Endothelial cell of umbilical vein (primary cell): Measurements from ENCODE around the gene DSCAML1. TPM values are rescaled to one million over a fixed set of nuclear protein-coding genes. Genes with fewer than 3 reads are reported as not detected.

Experiments
- BruUV-seq: library from RNA; stranded (reverse); fragments of 400-500 nt; replicated peaks from 2 replicates; lab custom pipeline; 2021; lab: Mats Ljungman, UMichigan
- CTCF ChIA-PET: fragments of 300-600, 350-600 bp; sonication (Branson Sonifier 250); formaldehyde crosslinking; loops from one replicate; lab custom pipeline; 2021; ENCODE audit warnings: antibody characterized with exemption, inconsistent platforms; lab: Charles Lee
- POLR2A ChIA-PET: fragments of 300-600, 350-600 bp; sonication (Branson Sonifier 250); formaldehyde crosslinking; loops from one replicate; lab custom pipeline; 2021; ENCODE audit warnings: antibody characterized with exemption, inconsistent platforms; lab: Charles Lee
- DNase-seq: peaks from one replicate; pipeline ENCODE4 v3.0.0-alpha.2; 2011; ENCODE audit warnings: low read depth, low spot score
- FAIRE-seq: peaks from 2 replicates; lab custom pipeline; 2011; peaks lifted over from hg19 to GRCh38; lab: Jason Lieb, UNC
- H2AFZ ChIP-seq: 2 replicates; pipeline ENCODE4 v1.6.0; 2012; ENCODE audit warnings: low read depth, low read length, control low read depth, inconsistent platforms
- H3K27ac ChIP-seq: 2 replicates; pipeline ENCODE4 v1.5.1; 2011; ENCODE audit warnings: low read depth, mild to moderate bottlenecking, control low read depth, low read length, moderate library complexity; ENCODE audit not compliant: insufficient read depth
- H3K27me3 ChIP-seq, 2 experiments: 2 replicates each; pipeline versions ENCODE4 v1.6.0 to v1.6.1; 2011; ENCODE audit warnings: low read length in 2 of 2, mixed read lengths in 1 of 2; ENCODE audit not compliant: control insufficient read depth in 2 of 2, insufficient read depth in 2 of 2
- H3K36me3 ChIP-seq, 2 experiments: 2 replicates in 1 of 2; 3 replicates in 1 of 2; pipeline ENCODE4 v1.5.1; 2011; ENCODE audit warnings: low read length in 2 of 2, mild to moderate bottlenecking in 1 of 2, moderate library complexity in 1 of 2; ENCODE audit not compliant: control insufficient read depth in 2 of 2, insufficient read depth in 2 of 2; ENCODE audit errors: extremely low read depth in 1 of 2
- H3K4me1 ChIP-seq: 3 replicates; pipeline ENCODE4 v1.5.1; 2011; ENCODE audit warnings: mild to moderate bottlenecking, low read length; ENCODE audit not compliant: control insufficient read depth, insufficient read depth; ENCODE audit errors: extremely low read depth
- H3K4me2 ChIP-seq: 2 replicates; pipeline ENCODE4 v1.6.1; 2011; ENCODE audit warnings: low read length, control low read depth, mixed read lengths; ENCODE audit not compliant: insufficient read depth
- H3K4me3 ChIP-seq, 3 experiments: fragments of 200-600 bp in 1 of 3; sonication (generic), shearing (Covaris generic) in 1 of 3; replicated peaks in 1 of 3; 2 replicates each; pipeline ENCODE4 v1.5.1; 2011 to 2016; ENCODE audit warnings: control low read depth in 3 of 3, low read length in 3 of 3, mild to moderate bottlenecking in 2 of 3, inconsistent platforms in 1 of 3, low read depth in 1 of 3, moderate library complexity in 1 of 3; ENCODE audit not compliant: insufficient read depth in 1 of 3
- H3K79me2 ChIP-seq: 2 replicates; pipeline ENCODE4 v1.6.0; 2012; ENCODE audit warnings: low read length, inconsistent platforms; ENCODE audit not compliant: control insufficient read depth, insufficient read depth
- H3K9ac ChIP-seq: replicated peaks from 2 replicates; pipeline ENCODE3; 2011; ENCODE audit warnings: low read length, control low read depth; ENCODE audit not compliant: insufficient read depth; ENCODE audit errors: extremely low read depth
- H3K9me1 ChIP-seq: replicated peaks from 3 replicates; pipeline ENCODE4 v1.6.0; 2011; ENCODE audit warnings: mild to moderate bottlenecking, low read length; ENCODE audit not compliant: control insufficient read depth, insufficient read depth; ENCODE audit errors: extremely low read depth
- H3K9me3 ChIP-seq: replicated peaks from 2 replicates; pipeline ENCODE4 v1.5.1; 2012; ENCODE audit warnings: low read length, inconsistent platforms; ENCODE audit not compliant: control insufficient read depth, insufficient read depth
- H4K20me1 ChIP-seq: replicated peaks from 2 replicates; pipeline ENCODE3; 2011; ENCODE audit warnings: mild to moderate bottlenecking, low read length; ENCODE audit not compliant: control insufficient read depth, insufficient read depth; ENCODE audit errors: extremely low read depth
- EZH2 ChIP-seq: IDR thresholded peaks from 2 replicates; pipeline ENCODE4 v1.6.1; 2012; ENCODE audit warnings: borderline replicate concordance, low read depth, mild to moderate bottlenecking, moderate library complexity, low read length, inconsistent platforms; ENCODE audit not compliant: severe bottlenecking
- FOS ChIP-seq: IDR thresholded peaks from 2 replicates; pipeline ENCODE4 v1.6.1; 2011; ENCODE audit warnings: mild to moderate bottlenecking, low read length, moderate library complexity, borderline replicate concordance; ENCODE audit not compliant: insufficient read depth
- GATA2 ChIP-seq: IDR thresholded peaks from 2 replicates; pipeline ENCODE4 v1.7.0; 2011; ENCODE audit warnings: low read depth, mild to moderate bottlenecking, moderate library complexity, mixed read lengths, low read length; ENCODE audit not compliant: insufficient read length, insufficient read depth
- JUN ChIP-seq: IDR thresholded peaks from 2 replicates; pipeline ENCODE4 v1.6.1; 2011; ENCODE audit warnings: borderline replicate concordance, low read depth; ENCODE audit not compliant: insufficient read length, insufficient read depth
- MYC ChIP-seq: IDR thresholded peaks from one replicate; pipeline ENCODE4 v1.6.1; 2011; ENCODE audit warnings: mild to moderate bottlenecking, low read depth, low read length
- POLR2A ChIP-seq: IDR thresholded peaks from 2 replicates; pipeline ENCODE4 v1.6.1; 2012; ENCODE audit warnings: low read depth, mild to moderate bottlenecking, control low read depth, low read length
- POLR2AphosphoS5 ChIP-seq: IDR thresholded peaks from 2 replicates; pipeline ENCODE4 v1.6.1; 2012; ENCODE audit warnings: low read depth, mild to moderate bottlenecking, control low read depth, low read length, moderate library complexity; ENCODE audit not compliant: insufficient read depth
- dilution Hi-C: fragments of 300-500 bp; cut with MboI; formaldehyde crosslinking; loops from one replicate; pipeline ENCODE4 v1.15.0; 2019; ENCODE audit warnings: low sequenced_read_pairs; ENCODE audit not compliant: extremely low pct_ligation_motif_present
- intact Hi-C: fragments of 100-400 bp; cut with micrococcal nuclease; formaldehyde crosslinking; loops from one replicate; pipeline ENCODE4 v1.10.0; 2022
- polyA plus RNA-seq, 4 experiments: library from polyadenylated mRNA; depleted of rRNA in 3 of 4; stranded (reverse) in 3 of 4; unstranded in 1 of 4; fragments of >200 nt; gene quantifications; 2 replicates each; pipeline versions ENCODE4 v1.2.1 to v1.2.3, GENCODE V29; 2011 to 2012; ENCODE audit warnings: missing spikeins in 1 of 4
- total RNA-seq: library from RNA; stranded (reverse); gene quantifications from 2 replicates; pipeline ENCODE4 v1.2.3, GENCODE V29; 2021
- TF ChIP-seq, protein P1 (sequence below): IDR thresholded peaks from 2 replicates; pipeline ENCODE4 v1.6.1; 2011; ENCODE audit not compliant: insufficient read depth, insufficient read length
- TF ChIP-seq, protein P2 (sequence below), 2 donors: IDR thresholded peaks; 1 replicate in 1 of 2; 2 replicates in 1 of 2; pipeline ENCODE4 v1.5.1; 2011; ENCODE audit warnings: low read length in 2 of 2, mild to moderate bottlenecking in 2 of 2, moderate library complexity in 2 of 2, control low read depth in 1 of 2, inconsistent platforms in 1 of 2, low read depth in 1 of 2; ENCODE audit not compliant: insufficient read depth in 1 of 2; ENCODE audit errors: extremely low read depth in 1 of 2

Gene DSCAML1
- total and polyA plus RNA-seq, 2 donors (not counting 3 experiments of a cell fraction or from before 2014, with no cell fraction given) = not detected

DNA sequence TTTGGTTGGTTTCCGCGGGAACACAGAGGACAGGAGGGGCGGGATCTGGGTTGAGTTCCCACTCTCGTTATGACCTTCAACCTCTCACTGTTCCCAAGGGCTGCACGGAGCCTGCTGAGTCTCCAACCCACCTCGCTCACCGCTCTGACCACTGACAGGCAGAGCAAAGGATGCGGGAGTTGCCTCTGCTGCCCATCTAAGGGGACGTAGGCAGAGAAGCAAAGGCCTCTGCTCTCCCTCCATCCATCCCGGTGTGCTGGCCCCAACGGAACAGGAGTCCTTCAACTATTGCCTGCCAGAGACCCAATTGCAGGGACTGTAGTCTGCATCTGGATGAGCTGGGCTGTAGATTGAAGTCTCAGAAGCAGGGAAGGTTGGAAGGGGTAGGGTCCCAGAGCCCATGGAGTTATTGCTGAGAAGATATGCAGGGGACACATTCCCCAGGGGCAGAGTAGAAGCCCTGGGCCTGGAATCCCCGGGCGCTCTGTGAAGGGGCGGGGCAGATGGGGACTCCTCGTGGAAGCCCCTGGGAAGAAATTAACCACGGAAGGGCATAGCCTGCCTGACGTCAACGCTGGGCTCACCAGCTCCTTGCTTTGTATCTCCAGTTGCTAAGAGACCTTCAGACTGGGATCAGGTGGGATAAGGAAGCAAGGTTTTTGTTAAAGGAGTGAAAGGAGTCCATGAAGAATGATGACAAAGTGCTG lies 40.2 kb upstream of the DSCAML1 start:
- BruUV-seq = no TSS peak

DNA sequence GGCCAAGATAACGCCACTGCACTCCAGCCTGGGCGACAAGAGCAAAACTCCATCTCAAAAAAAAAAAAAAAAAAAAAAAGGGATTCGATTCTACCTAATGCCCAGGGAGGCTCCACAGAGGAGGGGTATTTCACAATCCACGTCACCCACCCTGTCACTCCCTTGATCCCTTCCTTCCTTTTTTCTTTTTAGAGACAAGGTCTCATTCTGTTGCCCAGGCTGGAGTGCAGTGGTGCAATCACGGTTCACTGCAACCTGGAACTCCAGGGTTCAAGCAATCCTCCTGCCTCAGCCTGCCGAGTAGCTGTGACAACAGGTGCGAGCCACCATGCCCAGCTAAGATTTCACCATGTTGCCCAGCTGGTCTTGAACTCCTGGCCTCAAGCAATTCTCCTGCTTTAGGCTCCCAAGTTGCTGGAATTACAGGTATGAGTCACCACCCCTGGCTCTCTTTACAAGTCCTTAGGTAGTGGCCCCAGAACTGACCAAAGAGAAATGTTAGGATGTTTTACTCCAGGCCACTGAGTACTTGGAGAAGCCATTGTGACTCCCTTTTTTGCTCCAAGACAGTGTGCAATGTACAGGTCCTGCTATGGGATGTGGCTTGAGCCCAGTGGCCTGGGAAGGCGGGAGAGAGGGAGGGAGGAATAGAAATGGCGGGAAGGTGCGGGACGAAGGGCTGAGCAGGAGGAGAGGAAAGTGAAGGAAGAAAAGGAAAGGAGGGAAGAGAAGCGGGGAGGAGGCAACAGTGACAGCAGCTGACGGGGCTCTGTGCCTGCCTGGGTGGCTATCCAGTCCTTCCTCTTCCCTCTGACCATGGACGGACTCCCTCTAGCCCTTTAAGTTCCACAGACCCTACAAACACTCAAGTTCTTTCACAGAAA lies 39.3 kb upstream of the DSCAML1 start:
- Histone ChIP-seq H3K9me1 (no peaks in the 10 kb centered on the region), H3K9ac (no peak overlapping the region), H2AFZ (no peak overlapping the region), H3K27ac (no peak overlapping the region), H4K20me1 (no peaks in the 10 kb centered on the region), H3K4me1 (no peaks in the 10 kb centered on the region), H3K4me3 (no peak overlapping the region), H3K36me3 (no peaks in the 10 kb centered on the region), H3K4me2 (no peak overlapping the region), H3K79me2 (no peaks in the 10 kb centered on the region), H3K27me3 (peaks cover 0 to 10% of the 10 kb centered on the region in 2 experiments), H3K9me3 (no peaks in the 10 kb centered on the region)
- no peak for DNase-seq
- ChIA-PET POLR2A (no interaction called here), CTCF (interaction anchor here (1.2 to 3.3 kb wide), 2 partner anchors 69 to 110 kb away, joined by 5 to 27 read pairs; no protein-coding TSS in a partner anchor)
- BruUV-seq = no TSS peak
- TF ChIP-seq EZH2 (no peak), POLR2A (no peak), MYC (no peak), GATA2 (no peak), JUN (no peak), FOS (no peak), POLR2AphosphoS5 (no peak)
- TF ChIP-seq, protein P1, sequence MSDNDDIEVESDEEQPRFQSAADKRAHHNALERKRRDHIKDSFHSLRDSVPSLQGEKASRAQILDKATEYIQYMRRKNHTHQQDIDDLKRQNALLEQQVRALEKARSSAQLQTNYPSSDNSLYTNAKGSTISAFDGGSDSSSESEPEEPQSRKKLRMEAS = no peak
- TF ChIP-seq, protein P2, sequence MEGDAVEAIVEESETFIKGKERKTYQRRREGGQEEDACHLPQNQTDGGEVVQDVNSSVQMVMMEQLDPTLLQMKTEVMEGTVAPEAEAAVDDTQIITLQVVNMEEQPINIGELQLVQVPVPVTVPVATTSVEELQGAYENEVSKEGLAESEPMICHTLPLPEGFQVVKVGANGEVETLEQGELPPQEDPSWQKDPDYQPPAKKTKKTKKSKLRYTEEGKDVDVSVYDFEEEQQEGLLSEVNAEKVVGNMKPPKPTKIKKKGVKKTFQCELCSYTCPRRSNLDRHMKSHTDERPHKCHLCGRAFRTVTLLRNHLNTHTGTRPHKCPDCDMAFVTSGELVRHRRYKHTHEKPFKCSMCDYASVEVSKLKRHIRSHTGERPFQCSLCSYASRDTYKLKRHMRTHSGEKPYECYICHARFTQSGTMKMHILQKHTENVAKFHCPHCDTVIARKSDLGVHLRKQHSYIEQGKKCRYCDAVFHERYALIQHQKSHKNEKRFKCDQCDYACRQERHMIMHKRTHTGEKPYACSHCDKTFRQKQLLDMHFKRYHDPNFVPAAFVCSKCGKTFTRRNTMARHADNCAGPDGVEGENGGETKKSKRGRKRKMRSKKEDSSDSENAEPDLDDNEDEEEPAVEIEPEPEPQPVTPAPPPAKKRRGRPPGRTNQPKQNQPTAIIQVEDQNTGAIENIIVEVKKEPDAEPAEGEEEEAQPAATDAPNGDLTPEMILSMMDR (IDR thresholded peaks at IDR 0.05; ENCODE audit: extremely low read depth in 1 of 2, insufficient read depth in 1 of 2, low read depth in 1 of 2, low read length in 2 of 2) = no peak
- intact Hi-C loops (no loop called here), dilution Hi-C loops (no loop called here)
- FAIRE-seq = no peak

More for the DNA sequence above, 40.2 kb upstream of the DSCAML1 start:
- Histone ChIP-seq H3K9me3 (no peaks in the 10 kb centered on the region), H3K79me2 (no peaks in the 10 kb centered on the region), H4K20me1 (no peaks in the 10 kb centered on the region), H3K27me3 (peaks cover 0 to 10% of the 10 kb centered on the region in 2 experiments), H3K27ac (no peak overlapping the region), H3K4me1 (no peaks in the 10 kb centered on the region), H3K36me3 (no peaks in the 10 kb centered on the region), H3K4me2 (no peak overlapping the region), H2AFZ (no peak overlapping the region), H3K4me3 (no peak overlapping the region), H3K9ac (no peak overlapping the region), H3K9me1 (no peaks in the 10 kb centered on the region)
- intact Hi-C loops (no loop called here), dilution Hi-C loops (no loop called here)
- CTCF ChIA-PET = interaction anchor here (0.8 kb wide), 2 partner anchors 13 to 18 kb away, joined by 3 read pairs; partner anchors contain the start of gene FXYD2
- POLR2A ChIA-PET = no interaction called here
- FAIRE-seq (no peak), DNase-seq (no peak)
- TF ChIP-seq MYC (no peak), GATA2 (no peak), JUN (no peak), EZH2 (no peak)
- TF ChIP-seq, protein P1 = no peak
